ENCODE data around the gene MCC. TPM values are rescaled to one million over a fixed set of nuclear protein-coding genes. Genes with fewer than 3 reads are reported as not detected.

The MCC gene
- total RNA-seq, 1 donor from 2014 or later: 18.9 TPM

GRCh38 chr5:113232221-113232620, 256.0 kb downstream of the MCC start:
- no peak for DNase-seq (ENCODE audit: low spot score, unreplicated experiment)
- no peak for TF ChIP-seq CTCF (IDR thresholded peaks at IDR 0.05; ENCODE audit: unreplicated experiment)
- H3K4me1 Mint-ChIP-seq (ENCODE audit: low read depth): peaks cover 20% of the 10 kb centered on the region
- no peaks in the 10 kb centered on the region for H3K9me3 Mint-ChIP-seq (ENCODE audit: low read depth)
- no peaks in the 10 kb centered on the region for H3K27me3 Mint-ChIP-seq
- H3K27ac Mint-ChIP-seq: no peak overlapping the region
- H3K36me3 Mint-ChIP-seq (ENCODE audit: insufficient read depth): no peaks in the 10 kb centered on the region
- no peak overlapping the region for H3K4me3 Mint-ChIP-seq (ENCODE audit: low read depth)

GRCh38 chr5:113231653-113232000, 256.6 kb downstream of the MCC start:
- H3K27me3 Mint-ChIP-seq: no peaks in the 10 kb centered on the region
- no peaks in the 10 kb centered on the region for H3K9me3 Mint-ChIP-seq (ENCODE audit: low read depth)
- no peak for TF ChIP-seq CTCF (IDR thresholded peaks at IDR 0.05; ENCODE audit: unreplicated experiment)
- no peak for DNase-seq (ENCODE audit: low spot score, unreplicated experiment)
- no peak overlapping the region for H3K4me3 Mint-ChIP-seq (ENCODE audit: low read depth)
- no peak overlapping the region for H3K27ac Mint-ChIP-seq
- peaks cover 17% of the 10 kb centered on the region for H3K4me1 Mint-ChIP-seq (ENCODE audit: low read depth)
- H3K36me3 Mint-ChIP-seq (ENCODE audit: insufficient read depth): no peaks in the 10 kb centered on the region

- H3K27ac Mint-ChIP-seq: no peak overlapping the region
- DNase-seq (ENCODE audit: low spot score, unreplicated experiment): no peak
- no peaks in the 10 kb centered on the region for H3K36me3 Mint-ChIP-seq (ENCODE audit: insufficient read depth)
- no peak overlapping the region for H3K4me3 Mint-ChIP-seq (ENCODE audit: low read depth)
- no peak for TF ChIP-seq CTCF (IDR thresholded peaks at IDR 0.05; ENCODE audit: unreplicated experiment)
- H3K9me3 Mint-ChIP-seq (ENCODE audit: low read depth): no peaks in the 10 kb centered on the region
- H3K4me1 Mint-ChIP-seq (ENCODE audit: low read depth): peaks cover 12% of the 10 kb centered on the region
- H3K27me3 Mint-ChIP-seq: no peaks in the 10 kb centered on the region
These were observed 257.3 kb downstream of the MCC start for GRCh38 chr5:113230711-113231652.

- H3K9me3 Mint-ChIP-seq (ENCODE audit: low read depth): no peaks in the 10 kb centered on the region
- no peak for DNase-seq (ENCODE audit: low spot score, unreplicated experiment)
- no peak overlapping the region for H3K4me3 Mint-ChIP-seq (ENCODE audit: low read depth)
- TF ChIP-seq CTCF (IDR thresholded peaks at IDR 0.05; ENCODE audit: unreplicated experiment): no peak
- H3K4me1 Mint-ChIP-seq (ENCODE audit: low read depth): peaks cover 12% of the 10 kb centered on the region
- no peaks in the 10 kb centered on the region for H3K27me3 Mint-ChIP-seq
- no peak overlapping the region for H3K27ac Mint-ChIP-seq
- H3K36me3 Mint-ChIP-seq (ENCODE audit: insufficient read depth): peaks cover 1% of the 10 kb centered on the region
These were observed 260.5 kb downstream of the MCC start for GRCh38 chr5:113227798-113228197.

GRCh38 chr5:113226116-113226736, 262.0 kb downstream of the MCC start:
- TF ChIP-seq CTCF (IDR thresholded peaks at IDR 0.05; ENCODE audit: unreplicated experiment): no peak

More at GRCh38 chr5:113226116-113226736, 262.0 kb downstream of the MCC start:
- H3K9me3 Mint-ChIP-seq (ENCODE audit: low read depth): no peaks in the 10 kb centered on the region
- H3K4me3 Mint-ChIP-seq (ENCODE audit: low read depth): no peak overlapping the region
- H3K27ac Mint-ChIP-seq: no peak overlapping the region
- no peaks in the 10 kb centered on the region for H3K27me3 Mint-ChIP-seq
- peaks cover 3% of the 10 kb centered on the region for H3K36me3 Mint-ChIP-seq (ENCODE audit: insufficient read depth)
- DNase-seq (ENCODE audit: low spot score, unreplicated experiment): no peak
- peaks cover 12% of the 10 kb centered on the region for H3K4me1 Mint-ChIP-seq (ENCODE audit: low read depth)

Data from progenitor cell of endocrine pancreas (in vitro differentiated cells).